ENCODE results near the gene TREH. TPM values are rescaled to one million over a fixed set of nuclear protein-coding genes. Genes with fewer than 3 reads are reported as not detected.

Gene TREH
- total RNA-seq, 1 donor from 2014 or later: not detected

DNA sequence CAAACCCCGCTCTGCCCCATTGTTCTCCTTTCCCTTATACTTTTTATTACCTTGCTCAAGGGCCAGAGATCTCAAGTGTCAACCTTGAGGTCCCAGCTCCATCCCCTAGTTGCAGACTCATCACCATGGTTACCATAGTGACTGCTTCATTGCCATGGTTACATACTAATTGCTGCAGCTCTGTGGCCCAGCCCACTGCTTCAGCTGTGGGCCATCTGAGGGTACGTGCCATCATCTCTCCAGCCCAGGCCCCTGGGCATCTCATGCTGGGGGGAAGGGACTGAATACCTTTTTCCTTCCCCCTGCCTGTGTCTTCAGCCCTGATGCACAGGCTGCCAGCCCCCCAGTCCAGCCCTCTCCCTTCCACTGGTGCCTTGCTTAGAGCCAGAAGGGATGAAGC is 22.2 kb downstream of the TREH start:
- Mint-ChIP-seq H3K27ac (no peak overlapping the region), H3K4me1 (peaks cover 9% of the 10 kb centered on the region), H3K27me3 (no peaks in the 10 kb centered on the region), H3K9me3 (no peaks in the 10 kb centered on the region), H3K36me3 (ENCODE audit: low read depth) (no peaks in the 10 kb centered on the region), H3K4me3 (no peak overlapping the region)
- intact Hi-C loops (cut with micrococcal nuclease): no loop called here
- DNase-seq: no peak

DNA sequence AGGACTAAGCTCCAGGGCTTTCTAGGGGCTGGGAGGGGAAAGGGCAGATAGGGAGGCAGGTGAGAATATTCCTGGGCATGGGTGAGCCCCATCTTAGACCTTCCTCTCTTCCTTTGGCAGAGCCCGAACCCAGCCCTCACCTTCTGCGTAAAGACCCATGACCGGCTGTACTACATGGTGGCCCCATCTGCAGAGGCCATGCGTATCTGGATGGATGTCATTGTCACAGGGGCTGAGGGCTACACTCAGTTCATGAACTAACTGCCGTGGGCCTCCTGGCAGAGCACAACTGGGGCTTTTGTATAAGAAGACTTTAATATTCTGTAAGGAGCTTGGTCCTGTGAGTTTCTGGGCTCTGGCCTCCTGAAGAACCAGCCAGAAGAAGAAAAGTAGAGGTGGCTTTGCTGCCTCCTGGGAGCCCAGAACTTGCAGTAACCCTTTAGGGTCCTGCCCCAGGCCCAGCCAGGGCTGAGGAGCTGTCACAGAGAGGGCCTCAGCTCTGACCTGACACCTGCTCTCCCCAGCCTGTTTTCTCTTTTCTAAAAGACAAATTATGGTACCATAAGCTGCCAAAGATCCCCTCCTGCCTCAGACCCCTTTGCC is 22.8 kb downstream of the TREH start:
- Mint-ChIP-seq H3K4me1 (peaks cover 9% of the 10 kb centered on the region), H3K9me3 (no peaks in the 10 kb centered on the region), H3K4me3 (no peak overlapping the region), H3K27ac (no peak overlapping the region), H3K36me3 (ENCODE audit: low read depth) (no peaks in the 10 kb centered on the region), H3K27me3 (no peaks in the 10 kb centered on the region)
- intact Hi-C loops (cut with micrococcal nuclease): no loop called here
- DNase-seq: no peak

DNA sequence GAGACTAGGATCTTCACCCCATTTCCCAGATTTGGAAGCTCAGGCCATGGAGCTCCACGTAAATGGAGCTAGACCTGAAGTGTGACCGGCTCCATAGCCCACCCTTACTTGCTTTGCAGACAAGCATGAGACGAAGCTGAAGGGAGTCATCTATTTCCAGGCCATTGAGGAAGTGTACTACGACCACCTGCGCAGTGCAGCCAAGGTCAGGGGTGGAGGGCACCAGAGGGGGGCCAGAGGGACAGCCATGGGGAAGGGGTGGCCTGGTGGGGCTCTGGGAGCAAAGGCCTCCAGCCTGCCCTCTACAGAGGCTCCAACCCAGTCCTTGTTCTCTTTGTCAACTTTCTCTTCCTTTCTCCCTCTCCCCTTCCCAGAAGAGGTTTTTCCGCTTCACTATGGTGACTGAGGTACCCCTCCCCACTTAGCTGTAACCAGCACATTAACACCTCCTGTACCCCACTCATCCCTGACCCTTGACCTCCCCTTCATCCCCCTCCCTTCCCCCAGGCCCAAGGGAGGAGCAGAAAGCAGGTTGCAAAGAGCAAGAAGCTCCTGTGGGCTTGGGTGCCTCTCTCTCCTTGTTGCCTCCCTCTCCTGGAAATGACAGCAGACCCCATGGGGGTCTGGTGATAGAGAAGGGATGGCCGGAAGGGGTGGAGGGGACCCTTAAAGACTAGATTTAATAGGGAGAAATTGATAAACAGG is 23.8 kb downstream of the TREH start:
- DNase-seq: no peak
- Mint-ChIP-seq H3K4me3 (no peak overlapping the region), H3K4me1 (peaks cover 9% of the 10 kb centered on the region), H3K9me3 (no peaks in the 10 kb centered on the region), H3K27ac (no peak overlapping the region), H3K36me3 (ENCODE audit: low read depth) (no peaks in the 10 kb centered on the region), H3K27me3 (no peaks in the 10 kb centered on the region)
- intact Hi-C loops (cut with micrococcal nuclease): no loop called here

DNA sequence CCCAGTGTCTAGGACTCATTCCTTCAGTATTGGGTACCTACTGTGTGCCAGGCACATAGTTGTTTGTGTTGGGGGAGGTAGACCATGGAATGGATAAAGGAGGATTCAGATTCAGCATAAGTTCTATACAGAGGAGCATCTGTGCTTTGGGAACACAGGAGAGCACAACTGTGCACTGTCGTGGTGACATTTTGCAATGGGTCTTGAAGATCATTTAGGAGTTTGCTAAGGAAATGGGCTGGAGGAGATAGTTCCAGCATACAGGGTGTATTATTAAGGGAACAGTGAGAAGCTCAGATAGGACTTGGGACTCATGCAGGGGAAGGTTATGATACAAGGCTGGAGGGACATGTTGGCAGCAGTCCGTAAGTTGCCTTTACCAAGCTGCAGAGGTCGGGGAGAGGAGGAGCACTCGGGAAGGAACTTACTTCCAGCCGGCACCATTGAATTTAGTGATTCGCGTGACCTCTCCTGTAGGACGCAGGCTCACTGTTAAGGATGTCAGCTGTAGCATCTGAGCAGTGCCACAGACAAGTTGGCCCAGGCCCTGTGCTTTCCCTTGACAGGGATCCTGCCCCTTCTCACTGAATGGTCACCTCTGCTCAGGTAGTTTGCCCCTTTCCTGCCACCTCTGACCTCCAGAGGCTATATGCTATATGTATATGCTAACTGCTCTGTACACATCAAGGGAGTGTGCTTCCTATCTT is 25.6 kb downstream of the TREH start:
- H3K36me3 Mint-ChIP-seq (ENCODE audit: low read depth): no peaks in the 10 kb centered on the region
- H3K9me3 Mint-ChIP-seq: no peaks in the 10 kb centered on the region
- H3K27me3 Mint-ChIP-seq: no peaks in the 10 kb centered on the region
- no peak overlapping the region for H3K27ac Mint-ChIP-seq
- intact Hi-C loops (cut with micrococcal nuclease): no loop called here
- H3K4me1 Mint-ChIP-seq: peaks cover 6% of the 10 kb centered on the region
- H3K4me3 Mint-ChIP-seq: no peak overlapping the region
- DNase-seq: no peak

DNA sequence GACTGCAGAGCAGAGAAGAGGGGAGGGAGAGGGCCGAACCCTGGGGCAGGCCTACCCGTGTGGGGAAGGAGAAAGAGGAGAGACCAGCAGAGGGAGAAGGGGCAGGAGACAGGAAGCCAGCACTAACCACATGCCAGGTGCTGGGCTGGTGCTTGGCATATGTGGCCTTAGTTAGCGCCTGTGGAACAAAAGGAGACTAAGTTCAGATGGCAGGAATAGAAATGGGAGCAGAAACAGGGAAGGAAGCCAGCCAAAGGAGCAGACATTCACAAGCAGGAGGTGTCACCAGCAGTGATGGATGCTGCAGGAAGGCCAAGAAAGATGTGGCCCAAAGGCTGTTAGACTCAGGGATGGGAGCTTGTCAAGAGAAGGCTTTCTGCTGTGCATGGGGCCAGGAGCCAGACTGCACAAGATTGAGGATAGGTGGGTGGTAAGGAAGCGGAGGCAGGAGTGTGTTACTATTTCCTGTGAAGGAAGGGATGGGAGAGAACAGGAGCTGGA is 26.7 kb downstream of the TREH start:
- intact Hi-C loops (cut with micrococcal nuclease): no loop called here
- H3K27ac Mint-ChIP-seq: no peak overlapping the region
- DNase-seq: no peak
- H3K27me3 Mint-ChIP-seq: no peaks in the 10 kb centered on the region
- no peaks in the 10 kb centered on the region for H3K36me3 Mint-ChIP-seq (ENCODE audit: low read depth)
- H3K9me3 Mint-ChIP-seq: no peaks in the 10 kb centered on the region
- peaks cover 6% of the 10 kb centered on the region for H3K4me1 Mint-ChIP-seq
- no peak overlapping the region for H3K4me3 Mint-ChIP-seq

DNA sequence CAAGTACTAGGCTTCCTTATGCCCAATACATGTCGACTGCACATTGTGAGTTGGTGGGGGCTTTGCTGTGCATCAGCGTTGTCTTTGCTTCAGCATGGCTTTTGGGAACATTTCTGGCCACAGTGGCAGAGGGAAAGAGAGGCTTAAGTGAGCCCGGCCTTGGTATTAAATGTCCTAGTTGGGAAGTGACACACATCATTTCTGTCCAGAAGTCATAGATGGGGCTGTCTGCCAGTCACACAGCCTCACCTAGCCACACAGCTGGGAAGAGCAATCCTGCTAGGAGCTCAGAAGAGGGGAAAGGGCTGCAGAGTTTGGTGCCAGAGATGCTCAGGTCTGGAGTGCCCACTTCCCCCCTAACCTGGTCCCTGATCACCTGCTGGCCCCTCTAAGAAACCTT is 27.6 kb downstream of the TREH start:
- peaks cover 6% of the 10 kb centered on the region for H3K4me1 Mint-ChIP-seq
- no peaks in the 10 kb centered on the region for H3K36me3 Mint-ChIP-seq (ENCODE audit: low read depth)
- no peaks in the 10 kb centered on the region for H3K9me3 Mint-ChIP-seq
- H3K4me3 Mint-ChIP-seq: no peak overlapping the region
- intact Hi-C loops (cut with micrococcal nuclease): no loop called here
- no peak for DNase-seq
- no peaks in the 10 kb centered on the region for H3K27me3 Mint-ChIP-seq
- H3K27ac Mint-ChIP-seq: no peak overlapping the region

DNA sequence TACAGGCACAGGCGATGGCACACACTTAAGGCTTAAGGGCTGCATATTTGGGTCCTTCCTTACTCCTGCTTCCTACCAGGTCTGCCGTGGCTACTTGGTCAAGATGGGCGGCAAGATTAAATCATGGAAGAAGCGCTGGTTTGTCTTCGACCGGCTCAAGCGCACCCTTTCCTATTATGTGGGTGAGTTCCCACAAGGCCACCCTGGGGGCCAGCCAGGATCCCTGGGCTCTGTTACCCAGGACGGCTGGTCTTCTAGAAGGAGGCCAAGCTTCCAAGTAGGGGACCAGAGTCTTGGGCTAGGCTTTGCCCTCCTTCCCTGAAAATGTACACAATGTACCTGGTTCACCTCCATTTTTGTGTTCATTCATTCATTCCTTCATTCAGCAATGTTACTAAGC is 29.1 kb downstream of the TREH start:
- Mint-ChIP-seq H3K9me3 (no peaks in the 10 kb centered on the region), H3K4me3 (no peak overlapping the region), H3K27me3 (no peaks in the 10 kb centered on the region), H3K4me1 (peaks cover 6% of the 10 kb centered on the region), H3K27ac (no peak overlapping the region), H3K36me3 (ENCODE audit: low read depth) (no peaks in the 10 kb centered on the region)
- no peak for DNase-seq
- intact Hi-C loops (cut with micrococcal nuclease): no loop called here

DNA sequence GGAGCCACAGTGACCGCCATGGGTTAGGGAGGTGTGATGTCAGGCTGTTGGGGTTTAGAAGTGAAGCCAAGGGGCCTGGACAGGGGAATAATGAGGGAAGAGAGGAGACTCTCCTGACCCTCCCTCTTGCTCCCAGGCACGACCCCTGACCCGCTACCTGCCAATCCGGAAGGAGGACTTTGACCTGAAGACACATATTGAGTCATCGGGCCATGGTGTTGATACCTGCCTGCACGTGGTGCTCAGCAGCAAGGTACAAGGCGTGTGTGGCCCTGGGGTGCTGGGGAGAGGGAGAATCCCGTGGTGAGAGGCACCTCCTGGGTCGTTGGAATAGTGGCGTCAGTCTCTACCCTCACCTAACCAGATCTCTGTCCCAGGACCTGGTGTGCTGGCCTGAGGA is 29.5 kb downstream of the TREH start:
- Mint-ChIP-seq H3K27ac (no peak overlapping the region), H3K9me3 (no peaks in the 10 kb centered on the region), H3K36me3 (ENCODE audit: low read depth) (no peaks in the 10 kb centered on the region), H3K27me3 (no peaks in the 10 kb centered on the region), H3K4me3 (no peak overlapping the region), H3K4me1 (peaks cover 6% of the 10 kb centered on the region)
- no peak for DNase-seq
- intact Hi-C loops (cut with micrococcal nuclease): no loop called here

DNA sequence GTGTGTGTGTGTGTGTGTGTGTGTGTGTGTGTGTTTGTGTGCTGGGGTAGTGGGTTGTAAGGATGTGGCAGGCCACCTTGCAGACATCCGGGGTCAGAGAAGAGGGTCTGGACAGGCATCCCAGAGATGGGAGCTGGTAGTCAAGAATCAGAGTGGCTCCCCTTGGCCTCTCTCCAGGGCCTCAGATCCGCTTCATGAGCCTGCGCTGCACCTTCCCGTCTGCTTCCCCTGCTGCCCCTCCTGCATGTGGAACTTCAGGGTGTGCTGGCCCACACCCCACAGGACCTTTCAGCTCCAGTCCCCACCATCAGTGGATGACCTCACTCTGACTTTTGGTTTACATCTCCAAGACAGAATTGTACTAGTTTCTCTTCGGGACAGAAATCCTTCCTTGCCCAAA is 31.2 kb downstream of the TREH start:
- intact Hi-C loops (cut with micrococcal nuclease): no loop called here
- Mint-ChIP-seq H3K27me3 (no peaks in the 10 kb centered on the region), H3K4me1 (peaks cover 6% of the 10 kb centered on the region), H3K9me3 (no peaks in the 10 kb centered on the region), H3K4me3 (no peak overlapping the region), H3K27ac (no peak overlapping the region), H3K36me3 (ENCODE audit: low read depth) (no peaks in the 10 kb centered on the region)
- DNase-seq: no peak

DNA sequence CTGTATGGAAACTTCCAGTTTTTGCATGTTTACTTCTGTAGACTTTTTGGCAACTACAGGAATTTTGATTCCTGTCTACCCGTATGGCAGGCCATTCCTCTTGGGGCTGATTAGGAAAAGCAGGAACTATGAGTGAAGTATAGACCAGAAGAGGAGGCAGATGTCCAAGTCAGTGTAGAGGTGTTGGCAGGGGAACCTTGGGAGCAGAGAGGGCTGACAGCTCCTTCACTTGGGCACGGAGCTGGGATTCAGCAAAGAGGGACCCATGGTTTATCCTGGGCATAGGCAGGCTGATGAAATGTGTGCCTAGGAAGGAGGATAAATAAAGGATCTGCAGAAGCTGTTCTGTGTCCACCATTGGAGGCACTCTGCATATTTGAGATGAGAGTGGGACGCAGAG is 33.1 kb downstream of the TREH start:
- intact Hi-C loops (cut with micrococcal nuclease): no loop called here
- no peaks in the 10 kb centered on the region for H3K27me3 Mint-ChIP-seq
- H3K27ac Mint-ChIP-seq: no peak overlapping the region
- H3K9me3 Mint-ChIP-seq: no peaks in the 10 kb centered on the region
- no peaks in the 10 kb centered on the region for H3K4me1 Mint-ChIP-seq
- DNase-seq: no peak
- H3K4me3 Mint-ChIP-seq: no peak overlapping the region
- H3K36me3 Mint-ChIP-seq (ENCODE audit: low read depth): no peaks in the 10 kb centered on the region

DNA sequence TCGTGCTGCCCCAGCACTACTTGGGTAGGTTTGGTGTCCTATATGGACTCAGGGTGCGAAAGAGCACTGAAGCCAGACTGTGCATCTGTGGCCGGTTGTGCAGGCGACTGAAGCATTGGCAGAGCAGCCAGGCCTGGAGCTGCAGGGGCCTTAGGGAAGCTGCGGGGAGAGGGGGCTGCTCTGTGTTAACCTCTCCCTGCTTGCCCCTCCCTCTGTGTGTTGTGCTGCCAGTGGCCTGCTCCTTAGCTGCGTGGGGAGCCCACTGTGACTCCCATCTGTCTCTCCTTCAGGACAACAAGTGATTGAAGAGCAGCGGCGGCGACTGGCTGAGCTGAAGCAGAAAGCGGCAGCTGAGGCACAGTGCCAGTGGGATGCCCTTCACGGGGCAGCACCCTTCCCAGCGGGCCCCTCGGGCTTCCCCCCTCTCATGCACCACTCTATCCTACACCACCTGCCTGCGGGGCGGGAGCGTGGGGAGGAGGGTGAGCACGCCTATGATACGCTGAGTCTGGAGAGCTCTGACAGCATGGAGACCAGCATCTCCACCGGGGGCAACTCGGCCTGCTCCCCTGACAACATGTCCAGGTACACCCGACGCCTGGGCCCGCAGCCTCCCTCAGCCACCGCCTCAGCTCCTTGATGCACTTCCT is 34.3 kb downstream of the TREH start:
- Mint-ChIP-seq H3K36me3 (ENCODE audit: low read depth) (no peaks in the 10 kb centered on the region), H3K27ac (no peak overlapping the region), H3K27me3 (no peaks in the 10 kb centered on the region), H3K4me3 (no peak overlapping the region), H3K4me1 (no peaks in the 10 kb centered on the region), H3K9me3 (no peaks in the 10 kb centered on the region)
- DNase-seq: no peak
- intact Hi-C loops (cut with micrococcal nuclease): no loop called here

DNA sequence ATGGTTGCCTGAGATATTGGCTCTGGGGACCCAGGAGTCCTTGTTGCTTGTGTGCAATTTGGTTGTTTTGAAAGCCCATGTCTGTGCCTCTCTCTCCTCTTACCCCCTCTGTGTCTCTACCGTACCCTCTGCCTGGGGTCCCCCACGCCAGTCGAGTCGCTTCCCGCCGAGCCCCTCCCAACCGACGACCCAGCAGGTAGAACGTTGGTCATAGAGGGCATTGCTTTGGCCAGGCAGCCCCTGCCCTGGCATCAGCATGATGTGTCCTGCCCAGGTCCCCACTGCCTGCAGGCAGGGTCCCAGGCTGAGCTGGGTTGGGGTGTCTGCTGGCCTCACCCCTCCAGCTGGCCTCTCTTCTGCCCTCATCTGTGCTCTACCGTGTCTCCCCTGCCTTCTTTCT is 35.0 kb downstream of the TREH start:
- Mint-ChIP-seq H3K27me3 (no peaks in the 10 kb centered on the region), H3K27ac (no peak overlapping the region), H3K9me3 (no peaks in the 10 kb centered on the region), H3K4me1 (no peaks in the 10 kb centered on the region), H3K4me3 (no peak overlapping the region), H3K36me3 (ENCODE audit: low read depth) (no peaks in the 10 kb centered on the region)
- no peak for DNase-seq
- intact Hi-C loops (cut with micrococcal nuclease): no loop called here

DNA sequence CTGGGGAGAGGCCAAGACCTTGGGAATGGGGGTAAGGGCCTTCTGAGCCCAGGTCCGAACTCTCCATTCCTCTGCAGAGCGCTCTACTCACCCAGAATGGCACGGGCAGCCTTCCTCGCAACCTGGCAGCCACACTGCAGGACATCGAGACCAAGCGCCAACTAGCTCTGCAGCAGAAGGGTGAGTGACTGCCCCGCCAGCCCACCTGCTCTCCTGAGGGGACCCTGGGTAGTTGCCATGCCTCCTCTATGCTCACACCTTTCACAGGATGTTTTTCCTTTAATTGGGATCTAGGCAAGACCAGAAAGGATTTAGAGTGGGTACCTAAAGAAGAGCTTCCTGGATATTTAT is 35.5 kb downstream of the TREH start:
- intact Hi-C loops (cut with micrococcal nuclease): no loop called here
- no peak for DNase-seq

More for the DNA sequence above, 35.5 kb downstream of the TREH start:
- Mint-ChIP-seq H3K4me1 (no peaks in the 10 kb centered on the region), H3K27me3 (no peaks in the 10 kb centered on the region), H3K4me3 (no peak overlapping the region), H3K9me3 (no peaks in the 10 kb centered on the region), H3K27ac (no peak overlapping the region), H3K36me3 (ENCODE audit: low read depth) (no peaks in the 10 kb centered on the region)
